ENCODE data around the gene VTI1A.

VTI1A gene

GRCh38 chr10:112820320-112820719 is 373.3 kb downstream of the VTI1A start:
- Histone ChIP-seq H3K27me3 (no peaks in the 10 kb centered on the region), H3K36me3 (peaks cover 27% of the 10 kb centered on the region; the same call in 1 of the 2 replicates), H3K4me3 (no peak overlapping the region), H3K9ac (no peak overlapping the region), H3K4me2 (no peak overlapping the region), H3K9me3 (no peaks in the 10 kb centered on the region), H4K20me1 (no peaks in the 10 kb centered on the region), H3K27ac (no peak overlapping the region), H3K4me1 (peaks cover 11% of the 10 kb centered on the region)
- TF ChIP-seq Cebpa-rat (IDR thresholded peaks at IDR 0.05), result no peak

- no peak overlapping the region for H3K4me3 ChIP-seq
These were observed 374.0 kb downstream of the VTI1A start for GRCh38 chr10:112821038-112821437.

GRCh38 chr10:112821663-112822062 is 374.6 kb downstream of the VTI1A start:
- H3K9ac ChIP-seq, result no peak overlapping the region
- no peak overlapping the region for H3K27ac ChIP-seq
- H3K4me3 ChIP-seq, result no peak overlapping the region
- no peak overlapping the region for H3K4me2 ChIP-seq
- H3K27me3 ChIP-seq, result no peaks in the 10 kb centered on the region
- H4K20me1 ChIP-seq, result no peaks in the 10 kb centered on the region
- TF ChIP-seq Cebpa-rat (IDR thresholded peaks at IDR 0.05), result no peak
- H3K36me3 ChIP-seq, result peaks cover 27% of the 10 kb centered on the region; the same call in 1 of the 2 replicates
- no peaks in the 10 kb centered on the region for H3K4me1 ChIP-seq
- no peaks in the 10 kb centered on the region for H3K9me3 ChIP-seq

More at GRCh38 chr10:112821038-112821437, 374.0 kb downstream of the VTI1A start:
- Histone ChIP-seq H3K36me3 (peaks cover 27% of the 10 kb centered on the region; the same call in 1 of the 2 replicates), H3K27me3 (no peaks in the 10 kb centered on the region), H3K4me1 (peaks cover 3% of the 10 kb centered on the region), H3K27ac (no peak overlapping the region), H3K4me2 (no peak overlapping the region), H3K9ac (no peak overlapping the region), H4K20me1 (no peaks in the 10 kb centered on the region), H3K9me3 (no peaks in the 10 kb centered on the region)
- no peak for TF ChIP-seq Cebpa-rat (IDR thresholded peaks at IDR 0.05)

GRCh38 chr10:112823007-112823406 is 376.0 kb downstream of the VTI1A start:
- Histone ChIP-seq H3K27ac (no peak overlapping the region), H3K4me1 (no peaks in the 10 kb centered on the region), H3K9me3 (no peaks in the 10 kb centered on the region), H3K4me2 (no peak overlapping the region), H3K27me3 (no peaks in the 10 kb centered on the region), H3K4me3 (no peak overlapping the region), H3K36me3 (peaks cover 27% of the 10 kb centered on the region; the same call in 1 of the 2 replicates), H3K9ac (no peak overlapping the region), H4K20me1 (no peaks in the 10 kb centered on the region)
- no peak for TF ChIP-seq Cebpa-rat (IDR thresholded peaks at IDR 0.05)

- no peaks in the 10 kb centered on the region for H3K27me3 ChIP-seq
- no peaks in the 10 kb centered on the region for H4K20me1 ChIP-seq
- peaks cover 27% of the 10 kb centered on the region; the same call in 1 of the 2 replicates for H3K36me3 ChIP-seq
- H3K9me3 ChIP-seq, result no peaks in the 10 kb centered on the region
- no peak overlapping the region for H3K9ac ChIP-seq
- TF ChIP-seq Cebpa-rat (IDR thresholded peaks at IDR 0.05), result no peak
- no peak overlapping the region for H3K4me2 ChIP-seq
- H3K4me1 ChIP-seq, result no peaks in the 10 kb centered on the region
- no peak overlapping the region for H3K27ac ChIP-seq
- H3K4me3 ChIP-seq, result no peak overlapping the region
These were observed 376.6 kb downstream of the VTI1A start for GRCh38 chr10:112823604-112824003.

- H3K27me3 ChIP-seq, result no peaks in the 10 kb centered on the region
- no peak overlapping the region for H3K27ac ChIP-seq
- H3K4me2 ChIP-seq, result no peak overlapping the region
- no peaks in the 10 kb centered on the region for H3K4me1 ChIP-seq
- no peak for TF ChIP-seq Cebpa-rat (IDR thresholded peaks at IDR 0.05)
- H3K9ac ChIP-seq, result no peak overlapping the region
- no peaks in the 10 kb centered on the region for H4K20me1 ChIP-seq
- H3K9me3 ChIP-seq, result no peaks in the 10 kb centered on the region
- 0 out of 2 replicates have a peak, but pooled peaks cover 10% of the 10 kb centered on the region for H3K36me3 ChIP-seq
- H3K4me3 ChIP-seq, result no peak overlapping the region
These were observed 379.1 kb downstream of the VTI1A start for GRCh38 chr10:112826018-112826697.

GRCh38 chr10:112827086-112827485 is 380.1 kb downstream of the VTI1A start:
- Histone ChIP-seq H3K9ac (no peak overlapping the region), H3K4me3 (no peak overlapping the region), H3K9me3 (no peaks in the 10 kb centered on the region), H4K20me1 (no peaks in the 10 kb centered on the region), H3K27me3 (no peaks in the 10 kb centered on the region), H3K4me1 (no peaks in the 10 kb centered on the region), H3K27ac (no peak overlapping the region), H3K4me2 (no peak overlapping the region), H3K36me3 (0 out of 2 replicates have a peak, but pooled peaks cover 9% of the 10 kb centered on the region)
- no peak for TF ChIP-seq Cebpa-rat (IDR thresholded peaks at IDR 0.05)

- TF ChIP-seq Cebpa-rat (IDR thresholded peaks at IDR 0.05), result no peak
- Histone ChIP-seq H3K9me3 (no peaks in the 10 kb centered on the region), H3K36me3 (0 out of 2 replicates have a peak, but pooled peaks cover 3% of the 10 kb centered on the region)
These were observed 380.9 kb downstream of the VTI1A start for GRCh38 chr10:112827951-112828350.

GRCh38 chr10:112831859-112832258 is 384.8 kb downstream of the VTI1A start:
- H3K27ac ChIP-seq, result no peak overlapping the region
- H3K4me3 ChIP-seq, result no peak overlapping the region
- H3K4me1 ChIP-seq, result peaks cover 35% of the 10 kb centered on the region
- H4K20me1 ChIP-seq, result no peaks in the 10 kb centered on the region
- no peak overlapping the region for H3K4me2 ChIP-seq
- H3K9ac ChIP-seq, result no peak overlapping the region
- H3K36me3 ChIP-seq, result no peaks in the 10 kb centered on the region
- H3K9me3 ChIP-seq, result no peaks in the 10 kb centered on the region
- TF ChIP-seq Cebpa-rat (IDR thresholded peaks at IDR 0.05), result no peak
- no peaks in the 10 kb centered on the region for H3K27me3 ChIP-seq

More at GRCh38 chr10:112827951-112828350, 380.9 kb downstream of the VTI1A start:
- no peak overlapping the region for H3K27ac ChIP-seq
- no peaks in the 10 kb centered on the region for H3K27me3 ChIP-seq
- H3K9ac ChIP-seq, result no peak overlapping the region
- no peak overlapping the region for H3K4me3 ChIP-seq
- no peak overlapping the region for H3K4me2 ChIP-seq
- no peaks in the 10 kb centered on the region for H3K4me1 ChIP-seq
- no peaks in the 10 kb centered on the region for H4K20me1 ChIP-seq

GRCh38 chr10:112832361-112832878 is 385.4 kb downstream of the VTI1A start:
- no peak overlapping the region for H3K4me3 ChIP-seq
- H4K20me1 ChIP-seq, result no peaks in the 10 kb centered on the region
- H3K27ac ChIP-seq, result no peak overlapping the region
- H3K9me3 ChIP-seq, result no peaks in the 10 kb centered on the region
- H3K4me1 ChIP-seq, result peaks cover 41% of the 10 kb centered on the region
- TF ChIP-seq Cebpa-rat (IDR thresholded peaks at IDR 0.05), result no peak
- H3K4me2 ChIP-seq, result no peak overlapping the region
- H3K27me3 ChIP-seq, result no peaks in the 10 kb centered on the region
- no peaks in the 10 kb centered on the region for H3K36me3 ChIP-seq
- no peak overlapping the region for H3K9ac ChIP-seq
